Right ventricle myocardium superior (tissue), 1 donor: ENCODE results near the gene UST. TPM values are rescaled to one million over a fixed set of nuclear protein-coding genes. Genes with fewer than 3 reads are reported as not detected.
"Not testable (repeated sequence)": the region's sequence is repeated elsewhere in the genome, so short reads cannot be mapped to it uniquely, and the experiment has no call there.

Experiments used
- ATAC-seq: fragments of 200-7000 bp; cut with Tn5 transposase; one replicate; pipeline ENCODE4 v1.9.1; 2020; ENCODE audit warnings: mild to moderate bottlenecking; ENCODE audit not compliant: poor library complexity
- DNase-seq: peaks from one replicate; pipeline ENCODE4 v3.0.0-alpha.2; 2020
- intact Hi-C: fragments of 100-400 bp; cut with DNase I; formaldehyde crosslinking; loops from one replicate; pipeline ENCODE4 v1.11.2; 2022
- total RNA-seq: library from RNA; stranded (reverse); fragmentation: NEBNext Ultra II Directional; extraction: Animal tissue kit (Norgen Biotek cat#: 25700); gene quantifications from one replicate; pipeline ENCODE4 v1.2.1, GENCODE V29; 2021
- donor health status: DM: no; HTN: yes; CAD: no; lungs with severe emphysema.

Gene UST
- total RNA-seq, 1 donor from 2014 or later, result 3.9 TPM

- ATAC-seq (no peak), DNase-seq (no peak)
- intact Hi-C loops, result no loop called here
Observed at GRCh38 chr6:148848915-148849314, 102.1 kb downstream of the UST start.

GRCh38 chr6:148849449-148849848, 102.6 kb downstream of the UST start:
- ATAC-seq, intact Hi-C loops, DNase-seq: not testable (repeated sequence)

GRCh38 chr6:148850964-148851363, 104.1 kb downstream of the UST start:
- intact Hi-C loops, result no loop called here
- no peak for DNase-seq
- ATAC-seq, result no peak

GRCh38 chr6:148851683-148852556, 105.1 kb downstream of the UST start:
- intact Hi-C loops, result no loop called here
- ATAC-seq (no peak), DNase-seq (no peak)

GRCh38 chr6:148852688-148853087, 105.9 kb downstream of the UST start:
- ATAC-seq (no peak), DNase-seq (no peak)
- intact Hi-C loops, result no loop called here

- ATAC-seq, result not testable (repeated sequence)
Observed at GRCh38 chr6:148853113-148853512, 106.3 kb downstream of the UST start.

GRCh38 chr6:148854096-148854495, 107.3 kb downstream of the UST start:
- no peak for DNase-seq
- intact Hi-C loops, result no loop called here
- ATAC-seq, result no peak

More at GRCh38 chr6:148853113-148853512, 106.3 kb downstream of the UST start:
- intact Hi-C loops, DNase-seq: not testable (repeated sequence)

GRCh38 chr6:148854992-148855391, 108.2 kb downstream of the UST start:
- no peak for DNase-seq
- no peak for ATAC-seq
- intact Hi-C loops, result no loop called here

GRCh38 chr6:148855744-148856143, 108.9 kb downstream of the UST start:
- intact Hi-C loops, result no loop called here
- no peak for ATAC-seq
- DNase-seq, result no peak

GRCh38 chr6:148857798-148858390, 111.1 kb downstream of the UST start:
- ATAC-seq (no peak), DNase-seq (no peak)
- intact Hi-C loops, result no loop called here

- ATAC-seq, intact Hi-C loops, DNase-seq: not testable (repeated sequence)
Observed at GRCh38 chr6:148864132-148864531, 117.3 kb downstream of the UST start.

- DNase-seq (no peak), ATAC-seq (no peak)
- intact Hi-C loops, result no loop called here
Observed at GRCh38 chr6:148864941-148865340, 118.1 kb downstream of the UST start.

GRCh38 chr6:148866657-148867268, 119.9 kb downstream of the UST start:
- no peak for DNase-seq
- intact Hi-C loops, result no loop called here
- no peak for ATAC-seq

GRCh38 chr6:148867862-148868261, 121.0 kb downstream of the UST start:
- no peak for ATAC-seq
- intact Hi-C loops, result no loop called here
- DNase-seq, result no peak

GRCh38 chr6:148868314-148868713, 121.5 kb downstream of the UST start:
- ATAC-seq (no peak), DNase-seq (no peak)
- intact Hi-C loops, result no loop called here

- intact Hi-C loops, result no loop called here
- ATAC-seq (peak; percentile 55), DNase-seq (no peak)
Observed at GRCh38 chr6:148868901-148869300, 122.1 kb downstream of the UST start.

- DNase-seq (no peak), ATAC-seq (no peak)
- intact Hi-C loops, result no loop called here
Observed at GRCh38 chr6:148869585-148869984, 122.8 kb downstream of the UST start.

- intact Hi-C loops, result no loop called here
- DNase-seq, result no peak
- no peak for ATAC-seq
Observed at GRCh38 chr6:148873154-148873553, 126.3 kb downstream of the UST start.

GRCh38 chr6:148873868-148874267, 127.0 kb downstream of the UST start:
- DNase-seq (no peak), ATAC-seq (no peak)
- intact Hi-C loops, result no loop called here
